GM12878 (cell line): Measurements from ENCODE around the gene NRAS. TPM values are rescaled to one million over a fixed set of nuclear protein-coding genes. Genes with fewer than 3 reads are reported as not detected.

Experiments used
- ATAC-seq: fragments of 200-7000 bp; cut with Tn5 transposase; 3 replicates; pipeline ENCODE4 v1.9.1; 2020; ENCODE audit warnings: mild to moderate bottlenecking, moderate library complexity
- BruUV-seq: library from RNA; stranded (reverse); fragments of 400-500 nt; replicated peaks from 2 replicates; lab custom pipeline; 2021; lab: Mats Ljungman, UMichigan
- CTCF ChIA-PET: fragments of 300-600 bp; sonication (Branson Sonifier 250); formaldehyde crosslinking; extraction: SDS; loops from one replicate; lab custom pipeline; 2021; ENCODE audit warnings: inconsistent platforms; lab: Yijun Ruan, JAX
- POLR2A ChIA-PET: fragments of 350-600 bp; formaldehyde crosslinking; extraction: SDS; loops from one replicate; lab custom pipeline; 2021; ENCODE audit warnings: inconsistent platforms; lab: Charles Lee
- RAD21 ChIA-PET: fragments of 300-600 bp; sonication (Branson Sonifier 250); formaldehyde crosslinking; loops from one replicate; lab custom pipeline; 2023; ENCODE audit warnings: antibody characterized with exemption; ENCODE audit not compliant: unreplicated experiment; lab: Charles Lee
- SMC1A ChIA-PET: fragments of 300-600 bp; sonication (Branson Sonifier 250); formaldehyde crosslinking; loops from one replicate; lab custom pipeline; 2023; ENCODE audit not compliant: unreplicated experiment, uncharacterized antibody; lab: Charles Lee
- DNase-seq: peaks from one replicate; pipeline ENCODE4 v3.0.0-alpha.2; 2011; ENCODE audit warnings: low read depth, low spot score
- FAIRE-seq: peaks from 3 replicates; lab custom pipeline; 2011; peaks lifted over from hg19 to GRCh38; lab: Jason Lieb, UNC
- H2AFZ ChIP-seq: 2 replicates; pipeline ENCODE4 v1.6.0; 2011; ENCODE audit warnings: low read depth, low read length, control low read depth; ENCODE audit not compliant: control insufficient read depth
- H3K27ac ChIP-seq: 2 replicates; pipeline ENCODE4 v1.5.1; 2011; ENCODE audit warnings: control low read depth; ENCODE audit not compliant: control insufficient read depth, insufficient read depth
- H3K27me3 ChIP-seq, 2 experiments: replicated peaks in 1 of 2; 2 replicates each; pipeline versions ENCODE4 v1.6.0 to v1.6.1; 2011; ENCODE audit warnings: low read length in 1 of 2; ENCODE audit not compliant: control insufficient read depth in 2 of 2, insufficient read depth in 2 of 2
- H3K36me3 ChIP-seq, 2 experiments: 2 replicates each; pipeline ENCODE4 v1.5.1; 2011; ENCODE audit warnings: low read length in 1 of 2; ENCODE audit not compliant: control insufficient read depth in 2 of 2, insufficient read depth in 2 of 2
- H3K4me1 ChIP-seq: 2 replicates; pipeline ENCODE4 v1.6.1; 2011; ENCODE audit warnings: mild to moderate bottlenecking, low read length, moderate library complexity, mixed read lengths; ENCODE audit not compliant: control insufficient read depth, insufficient read depth
- H3K4me2 ChIP-seq: 2 replicates; pipeline ENCODE4 v1.6.0; 2011; ENCODE audit warnings: control low read depth; ENCODE audit not compliant: control insufficient read depth, insufficient read depth
- H3K4me3 ChIP-seq: fragments of 200-600 bp; sonication (generic); 2 replicates; pipeline ENCODE4 v1.5.1; 2016
- H3K79me2 ChIP-seq: 2 replicates; pipeline ENCODE4 v1.6.0; 2011; ENCODE audit warnings: low read length; ENCODE audit not compliant: control insufficient read depth, insufficient read depth
- H3K9ac ChIP-seq: 2 replicates; pipeline ENCODE4 v1.8.0; 2011; ENCODE audit warnings: low read length, control low read depth, mixed read lengths; ENCODE audit not compliant: control insufficient read depth, insufficient read depth
- H3K9me3 ChIP-seq: replicated peaks from 3 replicates; pipeline ENCODE4 v1.5.1; 2011; ENCODE audit warnings: mild to moderate bottlenecking, low read length; ENCODE audit not compliant: control insufficient read depth, insufficient read depth
- H4K20me1 ChIP-seq: 2 replicates; pipeline ENCODE4 v1.6.0; 2011; ENCODE audit not compliant: control insufficient read depth, insufficient read depth
- ATF2 ChIP-seq: IDR thresholded peaks from 2 replicates; pipeline ENCODE4 v1.6.1; 2012; ENCODE audit warnings: low read length, inconsistent platforms
- ETV6 ChIP-seq, 2 experiments: fragments of 450-650 bp in 1 of 2; IDR thresholded peaks in 1 of 2; conservative IDR thresholded peaks in 1 of 2; 2 replicates each; pipeline ENCODE4 v1.6.1; 2014; ENCODE audit warnings: antibody characterized with exemption in 1 of 2, borderline replicate concordance in 1 of 2, low read depth in 1 of 2, mild to moderate bottlenecking in 1 of 2, moderate library complexity in 1 of 2
- KLF5 ChIP-seq: fragments of 450-650 bp; IDR thresholded peaks from 2 replicates; pipeline ENCODE4 v1.6.1; 2014; ENCODE audit warnings: mild to moderate bottlenecking; ENCODE audit not compliant: partially characterized antibody
- PBX3 ChIP-seq: IDR thresholded peaks from 2 replicates; pipeline ENCODE4 v1.6.1; 2011; ENCODE audit warnings: mild to moderate bottlenecking, low read depth, low read length, moderate library complexity; ENCODE audit not compliant: insufficient replicate concordance
- POLR2AphosphoS2 ChIP-seq: IDR thresholded peaks from 2 replicates; pipeline ENCODE4 v1.6.1; 2011; ENCODE audit warnings: low read depth, mild to moderate bottlenecking, low read length, improper control_type of control experiment, moderate library complexity
- YY1 ChIP-seq: IDR thresholded peaks from 2 replicates; pipeline ENCODE4 v1.6.1; 2011; ENCODE audit warnings: low read depth, mild to moderate bottlenecking, low read length
- WGBS: methylation state at CpG from one replicate; pipeline ENCODE4 v1.1.6; 2016; ENCODE audit warnings: low lambda C conversion rate; ENCODE audit not compliant: insufficient replicate concordance, insufficient coverage; ENCODE audit errors: missing lambda C conversion rate; 5-methylcytosine and 5-hydroxymethylcytosine counted together
- in situ Hi-C: fragments of 300-500 bp; cut with MboI; formaldehyde crosslinking; loops from 9 replicates; pipeline ENCODE4 v1.14.3; 2018; ENCODE audit warnings: mixed read lengths
- intact Hi-C: fragments of 100-400 bp; cut with micrococcal nuclease; formaldehyde crosslinking; loops from one replicate; pipeline ENCODE4 v1.14.2; 2022; ENCODE audit not compliant: unreplicated experiment
- polyA plus RNA-seq, 11 experiments: library from polyadenylated mRNA; depleted of rRNA in 4 of 11; unstranded in 6 of 11; stranded (reverse) in 5 of 11; fragments of >200 nt; fragmentation: Nextera tagmentation in 4 of 11; fragmentation: Illumina TruSeq in 1 of 11; extraction: Ambion mirVana in 4 of 11; extraction: Trizol in 1 of 11; gene quantifications; 1 replicate in 1 of 11; 2 replicates in 10 of 11; pipeline versions ENCODE4 v1.2.1 to v1.2.3, GENCODE V29; 2011 to 2016; ENCODE audit warnings: inconsistent platforms in 2 of 11, missing spikeins in 2 of 11, low read depth in 1 of 11
- total RNA-seq, 4 experiments: library from RNA; depleted of rRNA in 3 of 4; stranded (reverse); fragments of >200 nt in 3 of 4; fragmentation: Illumina TruSeq in 1 of 4; extraction: Trizol in 1 of 4; gene quantifications; 2 replicates each; pipeline versions ENCODE4 v1.2.1 to v1.2.3, GENCODE V29; 2013 to 2021
- TF ChIP-seq, protein P1 (sequence below): fragments of 150-350 bp; IDR thresholded peaks from 2 replicates; pipeline ENCODE4 v1.6.1; 2014; ENCODE audit warnings: mild to moderate bottlenecking, low read depth, low read length
- TF ChIP-seq, protein P2 (sequence below): fragments of 450-650 bp; IDR thresholded peaks from 2 replicates; pipeline ENCODE4 v1.6.1; 2018; ENCODE audit warnings: mild to moderate bottlenecking, low read depth, moderate library complexity; ENCODE audit not compliant: partially characterized antibody

Gene NRAS
- total and polyA plus RNA-seq, 10 of the 15 experiments (the other 5 are each of a cell fraction or from before 2014, with no cell fraction given): 31.7 to 73.2 (median 66.2) TPM

- TF ChIP-seq PBX3: no peak
These were observed 30.7 kb downstream of the NRAS start (continued) for GRCh38 chr1:114685851-114686250.

DNA sequence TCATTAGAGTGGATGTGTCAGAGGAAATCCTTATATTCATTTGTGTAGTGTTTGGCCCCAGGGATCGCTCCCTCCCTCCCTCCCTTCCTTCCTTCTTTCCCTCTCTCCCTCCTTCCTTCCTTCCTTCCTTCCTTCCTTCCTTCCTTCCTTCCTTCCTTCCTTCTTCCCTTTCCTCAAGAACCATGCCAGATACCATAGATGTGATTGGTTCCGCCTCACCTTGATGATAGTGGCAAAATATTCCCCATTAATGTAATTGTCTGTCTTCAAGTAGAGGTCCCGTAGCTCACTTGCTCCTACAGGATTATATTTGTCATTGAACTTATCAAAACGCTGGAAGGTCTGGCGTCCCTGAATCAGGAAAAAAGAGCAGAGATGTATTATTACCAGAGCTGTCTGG, 38.9 kb downstream of the NRAS start:
- TF ChIP-seq, protein P1, sequence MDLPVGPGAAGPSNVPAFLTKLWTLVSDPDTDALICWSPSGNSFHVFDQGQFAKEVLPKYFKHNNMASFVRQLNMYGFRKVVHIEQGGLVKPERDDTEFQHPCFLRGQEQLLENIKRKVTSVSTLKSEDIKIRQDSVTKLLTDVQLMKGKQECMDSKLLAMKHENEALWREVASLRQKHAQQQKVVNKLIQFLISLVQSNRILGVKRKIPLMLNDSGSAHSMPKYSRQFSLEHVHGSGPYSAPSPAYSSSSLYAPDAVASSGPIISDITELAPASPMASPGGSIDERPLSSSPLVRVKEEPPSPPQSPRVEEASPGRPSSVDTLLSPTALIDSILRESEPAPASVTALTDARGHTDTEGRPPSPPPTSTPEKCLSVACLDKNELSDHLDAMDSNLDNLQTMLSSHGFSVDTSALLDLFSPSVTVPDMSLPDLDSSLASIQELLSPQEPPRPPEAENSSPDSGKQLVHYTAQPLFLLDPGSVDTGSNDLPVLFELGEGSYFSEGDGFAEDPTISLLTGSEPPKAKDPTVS: no peak
- no peak for TF ChIP-seq KLF5
- TF ChIP-seq YY1: no peak
- TF ChIP-seq POLR2AphosphoS2: no peak
- TF ChIP-seq, protein P2, sequence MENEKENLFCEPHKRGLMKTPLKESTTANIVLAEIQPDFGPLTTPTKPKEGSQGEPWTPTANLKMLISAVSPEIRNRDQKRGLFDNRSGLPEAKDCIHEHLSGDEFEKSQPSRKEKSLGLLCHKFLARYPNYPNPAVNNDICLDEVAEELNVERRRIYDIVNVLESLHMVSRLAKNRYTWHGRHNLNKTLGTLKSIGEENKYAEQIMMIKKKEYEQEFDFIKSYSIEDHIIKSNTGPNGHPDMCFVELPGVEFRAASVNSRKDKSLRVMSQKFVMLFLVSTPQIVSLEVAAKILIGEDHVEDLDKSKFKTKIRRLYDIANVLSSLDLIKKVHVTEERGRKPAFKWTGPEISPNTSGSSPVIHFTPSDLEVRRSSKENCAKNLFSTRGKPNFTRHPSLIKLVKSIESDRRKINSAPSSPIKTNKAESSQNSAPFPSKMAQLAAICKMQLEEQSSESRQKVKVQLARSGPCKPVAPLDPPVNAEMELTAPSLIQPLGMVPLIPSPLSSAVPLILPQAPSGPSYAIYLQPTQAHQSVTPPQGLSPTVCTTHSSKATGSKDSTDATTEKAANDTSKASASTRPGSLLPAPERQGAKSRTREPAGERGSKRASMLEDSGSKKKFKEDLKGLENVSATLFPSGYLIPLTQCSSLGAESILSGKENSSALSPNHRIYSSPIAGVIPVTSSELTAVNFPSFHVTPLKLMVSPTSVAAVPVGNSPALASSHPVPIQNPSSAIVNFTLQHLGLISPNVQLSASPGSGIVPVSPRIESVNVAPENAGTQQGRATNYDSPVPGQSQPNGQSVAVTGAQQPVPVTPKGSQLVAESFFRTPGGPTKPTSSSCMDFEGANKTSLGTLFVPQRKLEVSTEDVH: no peak
- TF ChIP-seq ETV6 (conservative IDR thresholded peaks at IDR 0.05 in 1 of 2, IDR thresholded peaks at IDR 0.05 in 1 of 2; ENCODE audit: borderline replicate concordance in 1 of 2, low read depth in 1 of 2): no peak
- TF ChIP-seq ATF2: no peak
- intact Hi-C loops (no loop called here), in situ Hi-C loops (loop anchor here (10.0 kb wide), 1 partner anchor 333 kb away; no protein-coding TSS in a partner anchor)
- ChIA-PET RAD21 (no interaction called here), POLR2A (no interaction called here), CTCF (interaction anchor here (1.2 kb wide), 1 partner anchor 10 kb away, joined by 4 read pairs; no protein-coding TSS in a partner anchor), SMC1A (no interaction called here)
- Histone ChIP-seq H3K4me2 (no peak overlapping the region), H3K4me3 (no peak overlapping the region), H4K20me1 (no peaks in the 10 kb centered on the region), H3K27me3 (no peaks in the 10 kb centered on the region; a peak in 1 of 4 replicates), H3K36me3 (no peaks in the 10 kb centered on the region), H3K4me1 (no peaks in the 10 kb centered on the region), H3K79me2 (no peaks in the 10 kb centered on the region), H3K9me3 (no peaks in the 10 kb centered on the region), H2AFZ (no peak overlapping the region), H3K9ac (no peak overlapping the region), H3K27ac (no peak overlapping the region)
- DNase-seq (no peak), ATAC-seq (no peak), FAIRE-seq (no peak)
- no TSS peak for BruUV-seq
- 21% methylated on average over 5 of the region's 5 CpGs for WGBS
